CD4-positive, alpha-beta T cell treated with Interferon gamma for 1 hour (primary cell): ENCODE measurements around the gene DEFB128.
"Not testable (repeated sequence)": the region's sequence is repeated elsewhere in the genome, so short reads cannot be mapped to it uniquely, and the experiment has no call there.

ENCODE experiments used
- DNase-seq: peaks from one replicate; pipeline ENCODE4 v3.0.0-alpha.2; 2020

The DEFB128 gene

DNA sequence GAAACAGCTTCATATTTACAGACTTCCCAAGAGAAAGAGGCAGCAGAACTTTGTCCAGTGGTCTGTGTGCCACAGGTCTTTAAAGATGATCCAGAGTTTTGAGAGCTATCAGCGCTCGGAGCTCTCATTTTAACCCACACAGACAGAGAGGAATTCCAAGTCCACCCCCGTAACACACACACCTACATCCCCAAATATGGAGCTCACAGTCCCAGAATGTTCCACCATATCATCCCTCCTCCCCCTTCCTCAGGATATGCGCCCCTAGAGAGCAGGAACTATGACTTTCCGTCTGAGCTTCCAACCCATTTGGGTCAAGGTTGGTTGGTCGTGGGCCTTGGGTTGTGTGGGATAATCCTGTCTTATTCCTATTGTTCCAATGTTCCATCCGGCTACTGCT lies at the start of gene DEFB128:
Gene DEFB128 (minus strand): TSS at position 101 of the 400 bp plus-strand sequence. CDS start 88 bp downstream, at position 13.
- no peak for DNase-seq

DNA sequence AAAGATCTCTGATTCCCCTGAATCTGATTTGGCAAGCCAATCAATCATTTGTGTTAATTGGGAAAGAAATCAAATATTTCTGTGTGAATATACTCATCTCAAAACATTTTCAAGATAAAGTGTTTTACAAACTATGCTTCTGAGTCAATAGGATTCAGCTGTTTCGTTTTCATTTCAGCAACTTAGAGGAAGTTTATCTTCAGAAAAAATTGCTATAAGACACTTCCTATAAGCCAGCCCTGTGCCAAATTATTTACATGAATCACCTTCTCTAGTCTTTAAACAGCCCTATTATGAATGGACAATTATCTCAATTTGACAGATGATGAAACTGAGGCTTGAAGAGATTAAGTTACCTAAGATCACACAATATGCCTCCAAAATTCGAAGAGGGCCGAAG lies 48.4 kb upstream of the DEFB128 start:
- DNase-seq = no peak

DNA sequence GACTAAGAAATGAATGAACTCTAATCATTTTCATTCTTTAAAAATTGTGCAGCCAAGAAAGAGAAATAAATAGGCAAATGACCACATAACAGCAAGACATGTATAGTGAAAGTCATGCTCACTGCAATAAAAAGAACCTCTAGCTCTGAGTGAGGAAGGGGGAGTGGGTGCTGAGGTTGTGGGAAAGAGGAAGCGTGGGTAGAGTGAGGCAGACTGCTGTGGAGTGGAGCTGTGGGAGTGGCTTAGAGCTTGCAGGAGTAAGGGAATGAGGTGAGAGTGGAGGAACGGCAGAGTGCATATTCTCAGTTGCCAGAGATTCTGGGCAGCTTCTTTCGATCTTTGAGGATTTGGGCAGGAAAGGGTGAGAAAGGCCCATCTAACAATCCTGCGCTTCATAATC lies 48.0 kb upstream of the DEFB128 start:
- peak; percentile 37 for DNase-seq

DNA sequence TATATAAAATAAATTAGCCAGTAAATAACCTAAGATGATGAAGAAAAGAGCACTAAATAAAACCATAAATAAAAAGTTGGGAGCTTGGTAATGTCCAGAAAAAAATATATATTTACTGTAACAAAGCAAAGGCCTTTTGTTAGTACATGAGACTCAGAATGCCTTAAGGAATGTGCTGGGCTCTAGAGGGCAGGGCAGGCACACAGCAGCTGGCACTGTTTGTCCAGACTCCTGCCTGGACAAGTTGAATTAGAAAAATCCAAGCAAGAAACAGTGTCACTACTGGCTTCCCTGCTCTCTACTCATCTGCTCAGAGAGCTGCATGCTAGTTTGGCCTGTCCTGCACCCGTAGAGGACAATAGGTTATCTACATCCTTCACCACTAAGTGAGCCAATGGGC lies 46.4 kb upstream of the DEFB128 start:
- DNase-seq = no peak

DNA sequence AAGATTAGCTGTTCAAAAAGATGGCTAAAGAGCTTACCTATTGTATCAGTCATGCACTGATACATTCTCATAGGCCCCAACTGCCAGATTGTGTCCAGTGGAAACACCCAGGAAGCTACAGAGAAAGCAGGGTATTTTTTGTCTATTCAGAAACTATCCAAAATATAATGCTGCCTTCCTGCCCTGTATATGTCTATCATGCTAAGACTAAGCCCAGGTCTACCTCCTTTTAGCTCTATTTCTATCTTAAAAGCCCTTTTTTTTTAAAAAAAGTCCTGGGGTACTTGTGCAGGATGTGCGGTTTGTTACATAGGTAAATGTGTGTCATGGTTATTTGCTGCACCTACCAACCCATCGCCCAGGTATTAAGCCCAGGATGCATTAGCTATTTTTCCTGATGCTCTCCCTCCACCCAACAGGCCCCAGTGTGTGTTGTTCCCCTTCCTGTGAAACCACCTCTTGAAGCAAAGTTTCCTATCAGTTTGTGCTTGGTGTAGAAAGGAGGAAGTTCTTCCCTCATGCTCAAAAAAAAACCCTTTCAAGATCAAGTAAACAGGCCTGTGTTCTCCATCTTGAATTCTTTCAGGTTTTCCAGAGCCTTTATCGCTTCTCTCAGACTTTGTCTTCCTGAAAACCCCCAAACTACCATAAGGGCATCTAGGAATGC lies 38.1 kb upstream of the DEFB128 start:
- DNase-seq = no peak

DNA sequence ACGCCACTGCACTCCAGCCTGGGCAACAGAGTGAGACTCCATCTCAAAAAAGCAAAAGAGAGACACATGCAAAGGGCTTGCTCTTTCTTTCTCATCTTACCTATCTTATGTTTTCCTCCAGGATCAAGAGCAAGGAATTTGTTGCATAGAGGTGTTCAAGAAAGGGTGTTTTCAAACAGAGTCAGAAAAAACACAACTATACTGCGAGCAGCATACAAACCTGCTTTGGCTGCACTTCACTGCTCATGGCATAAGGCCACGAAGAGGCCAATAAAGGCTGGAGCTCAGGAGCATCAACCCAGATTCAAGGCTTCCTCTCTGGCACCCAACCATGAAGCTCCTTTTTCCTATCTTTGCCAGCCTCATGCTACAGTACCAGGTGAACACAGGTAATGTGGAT lies 37.4 kb upstream of the DEFB128 start, which contains the start of gene DEFB129:
Gene DEFB129 (plus strand): TSS at position 301 of the 400 bp plus-strand sequence. CDS start 31 bp downstream, at position 332.
- DNase-seq = no peak

DNA sequence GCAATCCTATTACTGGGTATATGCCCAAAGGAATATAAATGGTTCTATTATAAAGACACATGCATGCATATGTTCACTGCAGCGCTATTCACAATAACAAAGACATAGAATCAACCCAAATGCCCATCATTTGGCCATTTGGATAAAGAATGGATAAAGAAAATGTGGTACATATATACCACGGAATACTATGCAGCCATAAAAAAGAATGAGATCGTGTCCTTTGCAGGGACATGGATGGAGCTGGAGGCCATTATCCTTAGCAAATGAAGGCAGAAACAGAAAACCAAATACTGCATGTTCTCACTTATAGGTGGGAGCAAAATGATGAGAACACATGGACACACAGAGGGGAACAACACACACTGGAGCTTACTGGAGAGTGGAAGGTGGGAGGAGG lies 36.4 kb upstream of the DEFB128 start:
- DNase-seq = not testable (repeated sequence)

DNA sequence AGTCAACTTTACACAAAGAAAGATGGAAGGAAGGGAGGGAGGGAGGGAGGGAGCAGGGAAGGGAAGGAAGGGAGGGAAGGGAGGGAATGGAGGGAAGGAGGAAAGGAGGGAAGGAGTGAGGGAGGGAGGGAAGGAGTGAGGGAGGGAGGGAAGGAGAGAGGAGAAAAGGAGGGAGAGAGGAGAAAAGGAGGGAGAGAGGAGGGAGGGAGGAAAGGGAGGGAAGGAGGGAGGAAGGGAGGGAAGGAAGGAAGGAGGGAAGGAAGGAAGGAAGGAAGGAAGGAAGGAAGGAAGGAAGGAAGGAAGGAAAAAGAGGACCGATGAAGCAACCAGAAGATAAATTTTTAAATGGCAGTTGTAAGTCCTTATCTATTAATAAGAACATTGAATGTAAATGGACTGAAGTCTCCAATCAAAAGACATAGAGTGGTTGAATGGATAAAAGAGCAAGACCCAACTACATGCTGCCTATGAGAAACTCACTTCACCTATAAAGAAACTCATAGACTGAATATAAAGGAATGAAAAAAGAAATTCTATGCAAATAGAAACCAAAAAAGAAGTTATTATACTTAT lies 31.8 kb upstream of the DEFB128 start:
- no peak for DNase-seq

DNA sequence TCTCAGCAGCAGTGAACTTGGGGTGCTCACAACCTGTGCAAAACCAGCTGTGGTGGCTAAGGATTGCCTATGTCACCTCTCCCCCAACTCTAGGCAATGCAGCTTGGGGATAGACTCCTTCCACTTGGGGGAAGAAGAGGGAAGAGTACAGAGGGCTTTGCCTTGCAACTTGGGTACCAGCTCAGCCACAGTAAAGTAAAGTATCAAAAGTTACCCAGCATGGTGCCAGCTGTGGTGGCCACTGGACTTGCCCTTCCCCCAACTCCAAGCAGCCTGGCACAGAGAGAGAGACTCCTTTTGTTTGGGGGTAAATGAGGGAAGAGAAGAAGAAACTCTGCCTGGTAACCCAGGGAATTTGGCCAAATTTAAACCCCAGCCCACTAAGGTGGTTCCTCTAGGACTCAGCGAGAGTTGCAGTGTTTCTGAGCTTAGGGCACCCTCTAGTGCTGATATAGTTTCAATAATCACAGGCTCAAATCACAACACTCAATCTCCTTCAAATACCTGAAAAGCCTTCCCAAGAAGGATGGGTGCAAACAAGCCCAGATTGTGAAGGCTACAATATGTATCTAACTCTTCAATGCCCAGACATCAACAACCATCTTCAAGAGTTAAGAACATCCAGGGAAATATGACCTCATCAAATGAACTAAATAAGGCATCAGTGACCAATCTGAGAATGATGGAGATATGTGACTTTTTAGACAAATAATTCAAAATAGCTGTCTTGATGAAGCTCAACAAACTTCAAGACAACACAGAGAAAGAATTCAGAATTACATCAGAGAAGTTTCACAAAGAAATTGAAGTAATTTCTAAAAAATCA lies 30.0 kb upstream of the DEFB128 start:
- no peak for DNase-seq

DNA sequence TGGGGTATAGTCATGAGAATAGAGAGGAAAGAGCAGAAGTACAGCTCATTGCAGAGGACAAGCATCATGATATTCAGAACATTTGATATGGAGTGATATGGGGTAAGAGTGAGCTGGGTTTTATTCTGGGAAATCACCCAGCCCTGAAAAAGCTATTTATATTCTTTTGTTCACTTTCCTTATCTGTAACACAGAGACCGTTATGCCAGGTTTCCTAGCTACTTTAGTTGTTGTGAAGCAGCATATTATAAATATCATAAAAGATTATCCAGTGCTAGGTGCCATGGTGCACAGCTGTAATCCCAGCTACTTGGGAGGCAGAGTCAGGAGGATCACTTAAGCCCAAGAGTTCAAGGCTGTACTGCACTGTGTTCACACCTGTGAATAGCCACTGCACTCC lies 27.8 kb upstream of the DEFB128 start:
- DNase-seq = no peak

DNA sequence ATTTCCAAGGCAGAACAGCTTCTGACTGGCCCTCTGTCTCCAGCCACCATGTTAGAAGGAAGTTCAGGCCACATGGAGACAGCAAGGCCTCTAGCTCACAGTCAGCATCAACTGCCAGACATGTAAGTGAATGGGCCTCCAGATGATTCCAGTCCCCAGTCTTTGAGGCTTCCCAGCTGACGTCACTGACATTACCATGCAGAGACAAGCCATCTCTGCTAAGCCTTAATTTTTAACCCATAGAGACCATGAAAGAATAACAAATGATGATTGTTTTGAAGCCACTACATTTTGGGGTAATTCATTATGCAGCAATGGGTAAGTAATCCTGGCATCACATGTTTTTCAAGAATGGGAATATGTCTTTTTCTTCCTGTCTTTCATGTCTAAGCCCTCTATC lies 26.3 kb upstream of the DEFB128 start:
- DNase-seq = no peak

DNA sequence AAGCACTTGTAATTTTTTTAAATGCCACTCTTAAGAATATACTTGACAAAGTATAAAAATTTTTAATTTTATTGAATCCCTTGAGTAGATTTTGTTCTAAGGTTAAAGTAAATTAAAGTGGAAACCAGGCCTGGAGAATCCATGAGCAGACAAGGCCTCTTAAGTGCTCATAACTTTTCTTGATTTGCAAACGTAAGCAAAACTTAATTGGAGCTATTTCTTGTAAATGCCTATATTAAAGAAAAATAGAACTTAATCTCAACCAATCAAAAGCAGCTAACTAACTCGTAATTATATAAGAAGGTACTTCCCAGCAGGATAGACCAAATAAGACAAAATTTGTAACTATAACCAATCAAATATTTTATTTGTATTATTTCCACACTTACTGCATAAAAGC lies 24.9 kb upstream of the DEFB128 start:
- no peak for DNase-seq

DNA sequence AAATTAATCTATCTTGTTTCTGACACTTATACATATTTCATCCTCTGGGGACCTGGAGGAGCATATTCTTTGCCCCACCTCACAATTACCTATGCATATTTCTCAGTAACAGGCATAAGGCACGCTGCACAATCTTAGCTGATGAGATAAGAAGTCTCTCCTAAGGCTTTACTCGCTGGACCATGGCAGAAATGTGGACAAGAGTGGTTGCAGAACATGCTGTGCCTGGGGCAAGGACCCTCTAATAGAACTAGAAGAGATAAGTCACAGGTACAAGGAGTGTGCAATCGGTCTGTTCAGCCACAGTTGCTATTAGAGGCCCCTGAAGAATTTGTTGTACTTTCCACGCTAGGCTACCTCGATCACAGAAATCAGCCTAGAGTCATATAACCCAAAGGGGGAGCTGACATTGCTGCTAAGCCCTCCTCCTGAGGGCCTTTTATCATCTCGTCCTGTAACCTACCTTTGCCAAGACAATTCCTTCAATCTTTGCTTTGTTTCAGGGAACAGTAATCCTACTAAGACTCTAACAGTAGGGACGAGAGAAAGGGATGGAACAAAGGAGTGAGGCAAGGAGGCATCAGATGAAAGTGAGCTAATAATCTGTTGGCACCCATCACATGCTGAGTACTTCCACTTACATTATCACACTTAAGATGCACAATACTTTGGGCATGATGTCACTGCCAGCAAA lies 21.4 kb upstream of the DEFB128 start:
- no peak for DNase-seq

DNA sequence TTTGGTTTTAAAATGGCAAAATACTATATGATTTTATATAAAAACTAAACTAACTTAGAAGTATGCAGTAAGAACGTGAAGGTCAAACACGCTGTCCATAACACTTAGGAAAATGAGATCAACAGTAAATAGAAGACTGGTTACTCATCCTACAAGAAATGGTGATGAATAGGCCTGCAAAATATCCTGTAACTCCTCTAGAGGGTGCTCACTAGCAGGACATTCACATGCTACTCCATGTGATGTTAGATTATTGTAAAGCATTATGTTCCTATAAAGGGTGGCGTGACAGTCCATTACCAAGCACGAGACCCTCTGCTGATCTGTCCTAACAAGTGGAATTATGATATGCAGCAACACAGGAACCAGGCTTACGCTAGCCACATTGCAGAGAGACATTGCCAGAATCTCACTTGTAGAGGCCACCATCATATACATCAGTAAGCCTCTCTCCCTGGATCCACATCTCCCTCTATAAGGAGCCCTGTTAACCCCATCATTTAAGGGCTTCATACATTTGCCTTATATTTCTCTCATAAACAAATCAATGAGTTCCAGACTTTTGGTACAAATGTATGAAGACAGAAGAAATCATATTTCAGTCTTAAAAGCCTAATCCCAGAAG lies 19.5 kb upstream of the DEFB128 start:
- no peak for DNase-seq

DNA sequence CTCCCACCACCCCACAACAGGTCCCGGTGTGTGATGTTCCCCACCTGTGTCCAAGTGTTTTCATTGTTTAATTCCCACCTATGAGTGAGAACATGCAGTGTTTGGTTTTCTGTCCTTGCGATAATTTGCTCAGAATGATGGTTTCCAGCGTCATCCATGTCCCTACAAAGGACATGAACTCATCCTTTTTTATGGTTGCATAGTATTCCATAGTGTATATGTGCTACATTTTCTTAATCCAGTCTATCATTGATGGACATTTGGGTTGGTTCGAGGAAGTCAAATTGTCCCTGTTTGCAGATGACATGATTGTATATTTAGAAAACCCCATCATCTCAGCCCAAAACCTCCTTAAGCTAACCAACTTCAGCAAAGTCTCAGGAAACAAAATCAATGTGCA lies 14.1 kb upstream of the DEFB128 start:
- not testable (repeated sequence) for DNase-seq

DNA sequence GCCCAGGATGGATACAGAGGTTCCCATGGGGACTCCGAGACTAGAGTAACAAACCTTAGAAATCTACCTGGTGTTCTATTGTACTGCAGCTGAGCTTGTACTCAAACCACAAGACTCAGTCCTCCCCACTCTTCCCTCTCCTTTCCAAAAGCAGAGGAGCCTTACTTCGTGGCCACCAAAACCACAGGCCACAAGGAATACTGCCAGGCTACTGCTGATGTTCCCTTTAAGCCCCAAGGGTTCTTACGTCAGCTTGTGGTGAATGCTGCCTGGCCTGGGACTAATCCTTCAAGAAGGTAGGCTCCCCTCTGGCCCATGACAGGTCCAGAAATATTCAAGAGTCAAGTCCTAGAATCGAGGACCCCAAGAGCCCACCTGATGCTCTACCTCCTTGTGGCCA lies 10.5 kb upstream of the DEFB128 start:
- DNase-seq = no peak

DNA sequence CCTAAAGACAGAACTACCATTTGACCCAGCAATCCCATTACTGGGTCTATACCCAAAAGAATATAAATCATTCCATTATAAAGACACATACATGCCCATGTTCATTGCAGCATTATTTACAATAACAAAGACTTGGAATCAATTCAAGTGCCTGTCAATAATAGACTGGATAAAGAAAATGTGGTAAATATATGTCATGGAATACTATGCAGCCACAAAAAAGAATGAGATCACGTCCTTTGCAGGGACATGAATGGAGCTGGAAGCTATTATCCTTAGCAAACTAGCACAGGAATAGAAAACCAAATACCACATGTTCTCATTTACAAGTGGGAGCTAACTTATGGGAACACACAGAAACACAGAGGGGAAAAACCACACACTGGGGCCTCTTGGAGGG lies 8.7 kb upstream of the DEFB128 start:
- no peak for DNase-seq

DNA sequence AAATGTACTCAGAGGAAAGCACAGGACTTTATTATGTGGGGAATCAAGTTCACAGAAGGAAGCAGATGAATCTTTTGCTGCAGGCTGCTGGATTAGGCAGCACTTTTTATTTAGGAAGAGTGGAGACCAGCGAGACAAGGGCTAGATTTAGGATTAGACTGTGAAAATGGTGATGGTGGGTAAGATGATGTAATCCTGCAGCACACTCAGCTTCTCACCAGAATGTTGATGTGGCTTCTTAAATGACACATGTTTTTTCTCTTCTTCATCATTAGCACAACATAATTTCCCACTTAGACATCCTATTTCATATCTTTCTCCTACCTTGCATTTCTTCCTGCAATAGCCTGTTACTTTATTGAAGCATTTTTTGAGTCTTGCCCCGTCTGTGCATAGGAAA lies 1.8 kb downstream of the DEFB128 start:
- no peak for DNase-seq

DNA sequence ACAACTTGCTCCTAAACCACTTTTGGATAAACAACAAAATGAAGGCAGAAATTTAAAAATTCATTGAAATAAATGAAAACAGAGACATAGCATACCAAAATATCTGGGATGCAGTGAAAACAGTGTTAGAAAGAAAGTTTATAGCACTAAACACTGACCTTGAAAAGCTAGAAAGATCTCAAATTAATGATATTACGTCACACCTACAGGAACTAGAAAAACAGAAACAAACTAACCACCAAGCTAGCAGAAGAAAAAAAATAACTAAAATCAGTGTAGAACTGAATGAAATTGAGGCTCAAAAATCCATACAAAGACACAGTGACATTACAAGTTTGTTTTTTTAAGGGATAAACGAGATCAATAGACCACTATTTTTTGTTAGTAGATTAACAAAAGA lies 5.2 kb downstream of the DEFB128 start:
- DNase-seq = no peak

DNA sequence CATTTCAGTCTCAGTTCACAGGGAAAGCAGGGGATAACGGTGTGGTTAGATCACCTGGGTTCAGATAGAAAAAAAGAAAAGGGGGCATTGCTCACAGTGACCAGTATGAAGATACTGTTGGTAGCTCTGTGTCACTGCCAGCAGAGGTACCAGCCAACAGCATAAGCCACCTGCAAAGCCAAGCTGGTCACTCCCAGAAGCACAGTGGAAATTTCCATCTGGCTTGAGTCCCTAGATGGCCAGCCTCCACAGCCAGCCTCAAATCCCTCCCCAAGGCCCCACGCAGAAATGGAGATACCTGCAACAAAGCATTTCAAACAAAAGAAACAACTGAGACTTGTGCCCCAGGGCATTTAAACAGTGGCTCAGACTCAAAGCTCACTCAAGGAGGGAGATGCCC lies 20.6 kb downstream of the DEFB128 start:
- no peak for DNase-seq

DNA sequence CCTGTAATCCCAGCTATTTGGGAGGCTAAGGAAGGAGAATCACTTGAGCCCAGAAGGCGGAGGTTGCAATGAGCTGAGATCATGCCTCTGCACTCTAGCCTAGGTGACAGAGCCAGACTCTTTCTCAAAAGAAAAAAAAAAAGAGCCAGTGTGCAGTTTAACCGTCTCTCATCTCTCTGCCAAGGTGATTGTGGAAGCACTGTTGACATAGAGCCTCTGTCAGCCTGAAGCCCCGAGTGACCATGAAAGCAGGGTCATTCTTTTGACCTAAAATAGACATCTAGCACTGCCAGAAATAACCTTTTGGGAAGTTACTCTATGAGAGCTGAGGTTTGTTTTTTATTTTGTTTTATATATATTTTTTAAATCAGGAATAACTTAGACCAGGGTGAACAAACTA lies 24.9 kb downstream of the DEFB128 start:
- no peak for DNase-seq

DNA sequence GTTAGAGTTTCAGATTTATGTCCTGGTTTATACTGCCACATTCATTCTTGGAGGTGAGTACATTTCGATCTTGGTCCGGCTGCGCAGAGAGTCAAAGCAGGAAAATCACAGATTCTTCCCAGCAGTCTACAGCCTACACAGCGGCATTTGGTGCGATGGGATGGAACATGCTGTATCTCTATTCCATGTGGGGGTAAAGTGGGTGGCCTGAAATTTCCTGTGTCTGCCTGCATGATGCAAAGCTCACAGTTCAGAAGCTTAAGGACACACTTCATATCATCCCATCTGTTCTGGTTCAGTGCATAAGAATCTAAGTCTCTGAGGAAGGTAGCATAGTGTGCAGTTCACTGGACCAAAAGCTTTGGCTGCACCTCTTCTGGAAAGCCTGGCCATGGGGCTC lies 32.4 kb downstream of the DEFB128 start, which contains the start of gene DEFB127:
Gene DEFB127 (plus strand): TSS at position 301 of the 400 bp plus-strand sequence. CDS start 91 bp downstream, at position 392.
- DNase-seq = no peak

DNA sequence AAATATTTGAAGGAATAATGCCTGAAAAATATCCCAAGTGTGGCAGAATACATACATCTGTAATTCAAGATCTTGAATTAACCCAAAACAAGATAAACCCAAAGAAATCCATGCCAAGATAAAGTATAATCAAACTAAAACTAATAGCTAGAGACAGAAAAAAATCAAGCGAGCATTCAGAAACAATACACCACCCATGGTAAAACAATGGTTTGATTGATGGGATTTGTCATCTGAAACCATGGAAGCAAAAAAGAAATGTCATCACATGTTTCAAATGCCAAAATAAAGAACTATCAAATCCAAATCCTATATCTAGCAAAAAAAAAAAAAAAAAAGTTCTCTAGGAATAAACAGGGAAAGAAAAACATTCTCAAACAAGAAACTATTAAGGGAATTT lies 37.4 kb downstream of the DEFB128 start:
- DNase-seq = no peak
